GM12864 (cell line): ENCODE data around the gene FRS2.

ENCODE experiments used
- DNase-seq: peaks from one replicate; pipeline ENCODE4 v3.0.0-alpha.2; 2011; ENCODE audit warnings: low read depth
- H3K4me3 ChIP-seq: 2 replicates; pipeline ENCODE4 v1.5.1; 2011; ENCODE audit warnings: mild to moderate bottlenecking, low read depth, low read length, control low read depth
- TF ChIP-seq, protein P1 (sequence below): IDR thresholded peaks from 2 replicates; pipeline ENCODE4 v1.5.1; 2011; ENCODE audit warnings: low read depth, mild to moderate bottlenecking, moderate library complexity, low read length, control low read depth, inconsistent platforms; ENCODE audit errors: missing control alignments

The FRS2 gene

GRCh38 chr12:69608114-69608513 lies 137.9 kb downstream of the FRS2 start:
- H3K4me3 ChIP-seq: no peak overlapping the region
- DNase-seq: no peak
- TF ChIP-seq, protein P1, sequence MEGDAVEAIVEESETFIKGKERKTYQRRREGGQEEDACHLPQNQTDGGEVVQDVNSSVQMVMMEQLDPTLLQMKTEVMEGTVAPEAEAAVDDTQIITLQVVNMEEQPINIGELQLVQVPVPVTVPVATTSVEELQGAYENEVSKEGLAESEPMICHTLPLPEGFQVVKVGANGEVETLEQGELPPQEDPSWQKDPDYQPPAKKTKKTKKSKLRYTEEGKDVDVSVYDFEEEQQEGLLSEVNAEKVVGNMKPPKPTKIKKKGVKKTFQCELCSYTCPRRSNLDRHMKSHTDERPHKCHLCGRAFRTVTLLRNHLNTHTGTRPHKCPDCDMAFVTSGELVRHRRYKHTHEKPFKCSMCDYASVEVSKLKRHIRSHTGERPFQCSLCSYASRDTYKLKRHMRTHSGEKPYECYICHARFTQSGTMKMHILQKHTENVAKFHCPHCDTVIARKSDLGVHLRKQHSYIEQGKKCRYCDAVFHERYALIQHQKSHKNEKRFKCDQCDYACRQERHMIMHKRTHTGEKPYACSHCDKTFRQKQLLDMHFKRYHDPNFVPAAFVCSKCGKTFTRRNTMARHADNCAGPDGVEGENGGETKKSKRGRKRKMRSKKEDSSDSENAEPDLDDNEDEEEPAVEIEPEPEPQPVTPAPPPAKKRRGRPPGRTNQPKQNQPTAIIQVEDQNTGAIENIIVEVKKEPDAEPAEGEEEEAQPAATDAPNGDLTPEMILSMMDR: no peak

DNA sequence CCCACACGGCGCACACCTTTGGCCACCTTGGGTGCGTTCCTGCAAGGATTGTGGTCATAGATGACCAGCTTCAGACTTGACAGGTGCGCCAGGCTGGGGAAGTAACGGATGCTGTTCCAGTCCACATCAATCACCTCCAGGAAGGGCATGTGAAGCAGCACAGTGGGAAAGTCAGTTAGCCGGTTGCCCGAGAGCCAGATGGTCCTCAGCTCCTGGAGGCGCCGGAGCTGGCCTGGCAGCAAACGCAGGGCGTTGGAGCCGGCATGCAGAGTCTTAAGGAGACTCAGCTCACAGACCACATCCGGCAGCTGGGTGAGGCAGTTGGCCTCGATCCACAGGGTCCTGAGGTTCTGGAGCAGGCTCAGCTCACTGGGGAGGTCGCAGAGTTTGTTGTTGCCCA lies 139.9 kb downstream of the FRS2 start:
- DNase-seq: no peak
- no peak overlapping the region for H3K4me3 ChIP-seq
- TF ChIP-seq, protein P1: no peak

DNA sequence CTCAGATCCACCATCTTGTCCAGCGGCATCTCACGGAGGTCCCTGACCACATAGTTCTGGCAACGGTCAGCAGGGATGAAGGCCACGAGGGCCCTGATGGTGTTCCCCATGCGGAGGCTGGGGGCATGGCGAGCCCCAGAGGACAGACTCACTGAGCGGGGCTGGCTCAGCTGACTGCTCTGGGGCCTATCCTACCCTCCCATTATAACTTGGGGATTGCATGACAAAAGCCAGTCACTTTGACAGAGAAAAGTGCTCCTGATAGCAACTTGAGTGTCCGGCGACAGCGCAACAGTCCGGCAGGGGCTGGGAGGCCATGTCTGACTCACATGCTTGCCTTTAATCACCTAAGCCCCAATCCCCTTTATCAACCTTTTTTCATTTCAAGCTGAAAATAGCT lies 140.5 kb downstream of the FRS2 start, which contains the start of gene LRRC10:
TSS of gene LRRC10 (minus strand) at position 179 of the 400 bp plus-strand sequence. CDS start at position 110, 69 bp downstream.
- H3K4me3 ChIP-seq: no peak within 1 kb of the TSS
- TF ChIP-seq, protein P1: no peak
- DNase-seq: no peak

DNA sequence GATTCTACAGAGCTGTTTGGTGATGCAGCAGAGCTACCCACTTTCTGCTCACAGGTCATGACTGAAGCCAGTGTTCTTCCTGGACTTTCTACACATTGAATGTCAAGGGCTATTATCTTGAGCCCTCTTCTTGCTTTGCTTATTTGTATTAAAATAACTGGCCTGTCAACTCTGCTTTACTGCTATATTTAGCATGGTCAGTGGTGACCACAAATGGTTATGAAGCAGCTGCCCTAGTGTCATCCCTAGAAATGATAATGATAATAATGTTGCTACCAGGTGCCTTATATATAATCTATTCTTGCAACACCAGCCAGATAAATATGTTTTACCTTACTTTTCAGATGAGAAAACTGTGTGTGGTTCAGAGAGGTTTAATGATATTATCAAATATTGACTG lies 143.2 kb downstream of the FRS2 start:
- TF ChIP-seq, protein P1: no peak
- DNase-seq: no peak
- no peak overlapping the region for H3K4me3 ChIP-seq

- no peak for DNase-seq
- no peak overlapping the region for H3K4me3 ChIP-seq
- TF ChIP-seq, protein P1: no peak
Measured at GRCh38 chr12:69616025-69616424, 145.8 kb downstream of the FRS2 start.

- no peak for DNase-seq
Measured at GRCh38 chr12:69619050-69619449, 148.9 kb downstream of the FRS2 start.

GRCh38 chr12:69620077-69620476 lies 149.9 kb downstream of the FRS2 start:
- TF ChIP-seq, protein P1: no peak
- DNase-seq: no peak
- no peak overlapping the region for H3K4me3 ChIP-seq

More at GRCh38 chr12:69619050-69619449, 148.9 kb downstream of the FRS2 start:
- no peak overlapping the region for H3K4me3 ChIP-seq
- TF ChIP-seq, protein P1: no peak
